GM18909 (cell line): Measurements from ENCODE around the gene AQP7.
"Not testable (repeated sequence)": the region's sequence is repeated elsewhere in the genome, so short reads cannot be mapped to it uniquely, and the experiment has no call there.

Experiments used
- ATAC-seq: cut with Tn5 transposase; IDR thresholded peaks from one replicate; pipeline ENCODE4 v1.9.1; 2021; ENCODE audit warnings: mild to moderate bottlenecking; ENCODE audit not compliant: unreplicated experiment, poor library complexity

The AQP7 gene

DNA sequence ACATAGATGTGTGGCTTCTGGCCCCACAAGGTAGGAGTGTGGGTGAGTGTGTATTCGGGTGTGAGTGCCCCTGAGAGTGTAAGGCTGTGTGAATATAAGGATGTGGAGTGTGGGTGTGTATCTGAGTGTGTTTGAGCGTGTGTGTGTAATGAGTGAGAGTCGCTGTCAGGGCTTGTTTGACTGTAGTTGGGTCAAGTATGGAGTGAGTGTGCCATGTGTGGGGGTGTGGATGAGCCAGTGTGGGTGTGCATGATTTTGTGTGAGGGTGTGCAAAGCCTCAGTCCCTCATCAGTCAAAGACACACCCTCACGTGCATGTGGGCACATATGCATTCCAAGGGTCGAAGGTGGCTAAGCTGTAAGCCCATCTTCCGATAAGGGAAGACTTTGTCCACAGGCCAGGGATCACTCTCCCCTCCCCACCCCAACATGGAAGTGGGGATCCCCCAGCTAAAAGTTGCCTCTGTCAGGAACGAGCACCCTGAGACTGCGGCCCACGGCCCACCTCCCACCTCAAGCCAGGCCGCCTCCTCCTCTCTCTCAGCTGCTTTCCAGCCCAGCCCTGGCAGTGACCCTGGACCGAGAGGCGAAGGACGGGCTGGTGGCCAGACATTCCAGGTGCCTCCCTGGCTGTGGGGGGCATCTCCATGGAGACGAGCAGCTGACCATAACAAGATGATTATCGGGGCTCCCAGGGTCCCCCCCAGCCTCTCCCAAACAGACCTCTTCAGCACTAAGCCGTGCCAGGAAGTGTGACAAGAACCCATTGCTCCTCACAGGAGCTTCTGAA is 32.1 kb upstream of the AQP7 start:
- ATAC-seq: no peak

- ATAC-seq: no peak
Measured at GRCh38 chr9:33433871-33434270, 31.5 kb upstream of the AQP7 start.

DNA sequence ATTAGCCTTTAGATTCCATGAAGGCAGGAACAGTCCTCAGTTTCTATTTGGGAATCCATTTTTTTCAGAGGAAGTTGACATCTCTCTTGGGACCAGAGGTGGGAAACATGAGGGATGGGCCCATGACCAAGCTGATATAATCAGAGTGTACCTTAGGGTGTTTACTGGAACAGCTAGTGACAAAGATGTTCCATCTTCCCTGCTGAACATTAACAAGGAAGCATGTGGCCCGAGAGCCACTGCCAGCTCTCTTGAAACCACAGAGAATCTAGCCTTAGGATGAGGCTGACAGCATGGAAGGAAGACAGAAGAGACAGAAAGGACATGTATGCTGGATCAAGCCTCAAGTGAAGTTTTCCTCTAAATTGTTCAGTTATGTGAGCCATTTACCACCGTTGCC is 29.1 kb upstream of the AQP7 start:
- ATAC-seq: no peak

- no peak for ATAC-seq
Measured at GRCh38 chr9:33430942-33431341, 28.6 kb upstream of the AQP7 start.

DNA sequence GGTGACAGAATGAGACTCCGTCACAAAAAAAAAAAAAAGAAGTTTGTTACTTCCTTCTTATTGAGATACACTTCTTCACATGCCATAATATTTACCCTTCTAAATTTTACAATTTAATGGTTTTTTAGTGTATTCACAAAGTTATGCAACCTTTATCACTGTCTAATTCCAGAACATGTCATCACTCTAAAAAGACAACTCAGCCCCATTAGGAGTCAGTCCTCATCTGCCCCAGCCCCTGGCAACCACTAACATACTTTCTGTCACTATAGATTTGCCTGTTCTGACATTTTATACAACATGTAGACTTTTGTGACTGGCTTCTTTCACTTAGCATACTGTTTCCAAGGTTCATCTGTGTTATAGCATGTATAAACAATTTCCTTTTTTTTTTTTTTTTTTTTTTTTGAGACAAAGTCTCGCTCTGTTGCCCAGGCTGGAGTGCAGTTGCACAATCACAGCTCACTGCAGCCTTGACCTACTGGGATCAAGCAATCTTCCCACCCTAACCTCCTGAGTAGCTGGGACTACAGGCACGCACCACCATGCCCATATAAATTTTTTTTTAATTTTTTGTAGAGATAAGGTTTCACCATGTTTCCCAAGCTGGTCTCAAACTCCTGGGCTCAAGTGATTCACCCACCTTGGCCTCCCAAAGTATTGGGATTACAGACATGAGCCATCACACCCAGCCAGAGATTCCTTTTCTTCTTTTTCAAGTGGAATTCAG is 27.1 kb upstream of the AQP7 start:
- no peak for ATAC-seq

DNA sequence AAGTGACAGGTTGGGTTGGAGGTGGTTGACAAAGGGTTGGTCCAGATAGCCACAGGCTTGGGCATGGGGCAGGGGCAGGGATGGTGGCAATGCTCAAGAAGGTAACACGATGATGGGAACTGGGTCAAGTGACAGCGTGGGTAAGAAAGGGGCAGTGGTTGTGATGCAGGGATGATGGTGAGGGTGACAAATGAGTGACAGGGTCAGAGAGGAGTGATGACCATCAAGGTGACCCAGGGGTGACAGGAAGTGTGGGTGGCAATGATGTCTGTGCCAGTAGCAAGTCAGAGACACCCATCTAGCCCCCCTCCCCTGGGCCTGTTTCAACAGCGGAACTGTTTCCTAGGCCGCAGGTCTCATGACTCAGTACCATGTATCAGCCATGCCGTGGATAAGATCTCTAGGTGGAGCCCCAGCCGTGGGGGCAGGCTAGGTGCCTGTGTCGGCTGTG is 24.5 kb upstream of the AQP7 start:
- no peak for ATAC-seq

- no peak for ATAC-seq
Measured at GRCh38 chr9:33425128-33425533, 22.8 kb upstream of the AQP7 start.

DNA sequence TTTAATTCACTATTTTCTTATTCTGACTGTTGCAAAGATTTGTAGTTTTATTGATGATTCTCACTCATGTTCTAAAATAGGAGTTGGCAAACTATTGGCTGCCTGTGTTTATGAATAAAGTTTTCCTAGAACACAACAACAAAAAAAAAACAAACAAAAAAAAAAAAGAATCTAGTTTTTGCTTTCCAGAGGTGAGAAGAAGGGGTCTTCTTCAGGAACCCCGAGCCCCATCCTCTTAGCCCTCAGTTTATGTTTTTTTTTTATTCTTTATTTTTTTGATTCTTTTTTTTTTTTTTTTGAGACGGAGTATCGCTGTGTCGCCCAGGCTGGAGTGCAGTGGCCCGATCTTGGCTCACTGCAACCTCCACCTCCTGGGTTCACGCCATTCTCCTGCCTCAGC is 22.1 kb upstream of the AQP7 start:
- ATAC-seq: not testable (repeated sequence)

- ATAC-seq: not testable (repeated sequence)
Measured at GRCh38 chr9:33424043-33424442, 21.7 kb upstream of the AQP7 start.

GRCh38 chr9:33419708-33420303 is 17.4 kb upstream of the AQP7 start:
- ATAC-seq: no peak

DNA sequence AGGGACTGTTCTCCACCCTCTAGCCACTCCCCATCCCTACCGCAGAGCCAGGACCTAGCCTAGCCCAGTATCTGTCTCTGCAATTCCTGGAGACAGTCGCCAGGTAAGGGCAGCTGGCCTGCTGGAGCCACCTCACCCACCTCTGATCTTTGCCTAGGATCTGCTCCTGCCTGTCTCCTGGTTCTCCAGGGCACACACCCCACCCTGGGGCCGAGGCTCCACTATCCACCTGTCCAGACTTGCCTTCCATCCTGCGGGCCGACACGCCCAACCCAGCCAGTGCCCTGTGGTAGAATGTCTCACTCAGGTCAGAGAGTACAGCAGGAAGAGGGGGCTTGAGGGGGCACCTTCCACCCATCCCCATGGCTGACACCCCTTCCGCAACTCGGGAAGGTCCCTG is 15.7 kb upstream of the AQP7 start:
- no peak for ATAC-seq

DNA sequence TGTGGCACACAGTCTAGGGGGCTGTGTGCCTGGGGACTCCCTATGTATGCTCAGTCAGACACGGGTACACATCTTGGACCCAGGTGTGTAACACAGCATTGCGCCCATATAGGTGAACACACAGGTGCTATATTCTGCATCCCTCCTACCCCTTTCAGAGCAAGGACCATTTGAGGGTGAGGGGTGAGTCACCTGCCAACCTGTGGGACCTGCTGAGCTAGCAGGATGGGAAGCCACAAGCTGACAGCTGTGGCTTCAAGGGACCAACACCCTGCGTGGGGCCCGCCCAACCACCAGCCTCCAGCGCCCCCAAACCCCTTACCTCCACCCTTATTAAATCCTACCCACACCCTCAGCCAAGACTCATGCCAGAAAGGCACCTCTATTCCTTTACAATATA is 14.6 kb upstream of the AQP7 start:
- ATAC-seq: no peak

GRCh38 chr9:33415501-33416038 is 13.2 kb upstream of the AQP7 start:
- ATAC-seq: peak; percentile 67

GRCh38 chr9:33414889-33415500 is 12.6 kb upstream of the AQP7 start:
- ATAC-seq: no peak

GRCh38 chr9:33414268-33414667 is 11.9 kb upstream of the AQP7 start:
- no peak for ATAC-seq

- no peak for ATAC-seq
Measured at GRCh38 chr9:33408087-33408486, 5.7 kb upstream of the AQP7 start.

DNA sequence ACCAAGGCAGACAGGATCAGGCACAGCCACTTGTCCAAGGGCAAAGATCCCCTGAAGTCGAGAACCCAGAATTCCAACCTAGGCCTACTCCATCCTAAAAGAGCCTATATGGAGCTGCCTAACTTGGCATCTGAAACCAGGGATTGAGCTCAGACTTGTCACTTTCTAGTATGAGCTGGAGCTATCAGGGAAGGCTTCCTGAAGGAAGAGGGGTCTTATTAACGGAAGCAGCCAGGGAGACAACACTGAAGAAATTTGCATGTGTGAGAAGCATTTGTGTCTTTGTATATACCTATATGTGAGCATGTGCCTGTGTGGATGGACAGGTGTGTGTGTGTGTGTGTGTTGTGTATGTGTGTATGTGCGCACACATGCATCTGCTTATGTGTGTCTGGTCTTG is 4.7 kb upstream of the AQP7 start:
- no peak for ATAC-seq

GRCh38 chr9:33404788-33405362 is 2.5 kb upstream of the AQP7 start:
- no peak for ATAC-seq

DNA sequence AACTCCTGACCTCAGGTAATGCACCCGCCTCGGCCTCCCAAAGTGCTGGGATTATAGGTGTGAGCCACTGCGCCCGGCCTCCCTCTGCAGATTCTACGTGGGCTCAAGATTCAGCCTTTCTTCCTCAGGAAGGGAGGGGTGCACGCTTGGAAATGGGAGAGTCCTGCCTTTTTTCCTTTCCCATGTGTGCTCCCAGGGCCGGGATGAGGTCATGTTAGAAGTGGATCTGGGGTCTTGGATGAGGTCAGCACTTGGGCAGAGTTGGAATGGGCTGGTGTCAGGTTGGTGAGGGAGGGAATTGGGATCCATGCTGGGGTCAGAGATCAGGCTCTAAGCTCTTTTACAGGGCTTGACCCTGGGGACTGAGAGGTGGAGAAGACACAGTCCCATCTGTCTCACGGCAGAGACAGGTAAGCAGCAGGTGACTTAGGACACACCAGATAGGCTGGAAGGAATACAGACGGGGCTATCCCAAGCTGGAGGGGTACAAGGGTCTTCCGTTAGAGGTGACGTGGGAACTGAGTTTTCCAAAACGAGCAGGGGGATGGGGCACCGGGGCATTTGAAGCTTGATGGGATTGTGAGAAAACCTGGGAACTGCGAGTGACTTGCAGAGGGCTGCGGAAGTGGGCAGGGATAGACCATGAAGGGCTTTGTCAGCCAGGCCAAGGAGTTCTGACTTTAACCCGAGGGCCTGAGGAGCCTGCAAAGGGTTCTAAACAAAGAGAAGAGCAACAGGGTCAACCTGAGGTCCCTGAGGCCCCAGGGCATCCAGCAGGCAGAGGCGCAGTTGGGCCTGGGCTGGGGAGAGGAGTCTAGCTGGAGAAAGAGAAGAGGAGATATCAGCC is 1.8 kb upstream of the AQP7 start:
- ATAC-seq: no peak
